ENCODE measurements around the gene LST1.
"Not testable (repeated sequence)": the region's sequence is repeated elsewhere in the genome, so short reads cannot be mapped to it uniquely, and the experiment has no call there.

LST1 gene

GRCh38 chr6:31551371-31551770 lies 34.7 kb upstream of the LST1 start:
- peak; percentile 51 for DNase-seq (ENCODE audit: low read depth)
- peak; percentile 46 for TF ChIP-seq CTCF (conservative IDR thresholded peaks at IDR 0.05; ENCODE audit: low read length)
- H3K4me3 ChIP-seq (ENCODE audit: low read length): not testable (repeated sequence)

GRCh38 chr6:31556307-31556706 lies 29.8 kb upstream of the LST1 start:
- H3K4me3 ChIP-seq (ENCODE audit: low read length): no peak overlapping the region
- TF ChIP-seq CTCF (conservative IDR thresholded peaks at IDR 0.05; ENCODE audit: low read length): no peak
- DNase-seq (ENCODE audit: low read depth): no peak

DNA sequence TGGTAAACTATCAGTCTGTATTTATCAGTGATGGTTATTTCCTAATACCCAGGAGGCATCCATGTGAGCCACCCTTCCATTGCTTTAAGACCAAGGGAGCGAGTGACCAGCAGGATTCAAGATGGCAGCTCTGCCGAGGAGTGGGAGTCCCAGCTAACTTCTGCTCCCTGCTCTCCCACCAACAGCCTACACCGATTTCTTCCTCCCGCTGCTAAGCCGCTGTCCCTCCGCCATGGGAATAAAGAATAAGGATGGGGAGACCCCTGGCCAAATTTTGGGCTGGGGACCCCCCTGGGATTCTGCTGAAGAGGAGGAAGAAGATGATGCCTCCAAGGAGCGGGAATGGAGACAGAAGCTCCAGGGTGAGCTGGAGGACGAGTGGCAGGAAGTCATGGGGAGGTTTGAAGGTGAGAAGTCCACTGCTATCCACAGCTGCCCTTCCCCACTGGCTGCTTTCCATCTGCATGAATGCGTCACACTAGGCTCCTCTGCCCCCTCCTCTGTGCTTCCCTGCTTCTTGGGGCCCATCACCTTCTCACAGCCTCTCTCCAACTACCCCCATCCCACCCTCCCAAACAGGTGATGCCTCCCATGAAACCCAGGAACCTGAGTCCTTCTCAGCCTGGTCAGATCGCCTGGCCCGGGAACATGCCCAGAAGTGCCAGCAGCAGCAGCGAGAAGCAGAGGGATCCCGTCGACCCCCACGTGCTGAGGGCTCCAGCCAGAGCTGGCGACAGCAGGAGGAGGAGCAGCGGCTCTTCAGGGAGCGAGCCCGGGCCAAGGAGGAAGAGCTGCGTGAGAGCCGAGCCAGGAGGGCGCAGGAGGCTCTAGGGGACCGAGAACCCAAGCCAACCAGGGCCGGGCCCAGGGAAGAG lies 28.4 kb upstream of the LST1 start:
- no peak for TF ChIP-seq CTCF (conservative IDR thresholded peaks at IDR 0.05; ENCODE audit: low read length)
- H3K4me3 ChIP-seq (ENCODE audit: low read length): no peak overlapping the region
- no peak for DNase-seq (ENCODE audit: low read depth)

DNA sequence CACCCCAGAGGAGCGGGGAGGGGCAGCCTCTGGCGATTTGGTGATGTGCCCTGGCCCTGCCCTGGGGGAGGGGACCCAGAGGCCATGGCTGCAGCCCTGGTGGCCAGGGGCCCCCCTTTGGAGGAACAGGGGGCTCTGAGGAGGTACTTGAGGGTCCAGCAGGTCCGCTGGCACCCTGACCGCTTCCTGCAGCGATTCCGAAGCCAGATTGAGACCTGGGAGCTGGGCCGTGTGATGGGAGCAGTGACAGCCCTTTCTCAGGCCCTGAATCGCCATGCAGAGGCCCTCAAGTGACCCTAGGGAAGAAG lies 27.8 kb upstream of the LST1 start:
- TF ChIP-seq CTCF (conservative IDR thresholded peaks at IDR 0.05; ENCODE audit: low read length): no peak
- no peak for DNase-seq (ENCODE audit: low read depth)
- no peak overlapping the region for H3K4me3 ChIP-seq (ENCODE audit: low read length)

DNA sequence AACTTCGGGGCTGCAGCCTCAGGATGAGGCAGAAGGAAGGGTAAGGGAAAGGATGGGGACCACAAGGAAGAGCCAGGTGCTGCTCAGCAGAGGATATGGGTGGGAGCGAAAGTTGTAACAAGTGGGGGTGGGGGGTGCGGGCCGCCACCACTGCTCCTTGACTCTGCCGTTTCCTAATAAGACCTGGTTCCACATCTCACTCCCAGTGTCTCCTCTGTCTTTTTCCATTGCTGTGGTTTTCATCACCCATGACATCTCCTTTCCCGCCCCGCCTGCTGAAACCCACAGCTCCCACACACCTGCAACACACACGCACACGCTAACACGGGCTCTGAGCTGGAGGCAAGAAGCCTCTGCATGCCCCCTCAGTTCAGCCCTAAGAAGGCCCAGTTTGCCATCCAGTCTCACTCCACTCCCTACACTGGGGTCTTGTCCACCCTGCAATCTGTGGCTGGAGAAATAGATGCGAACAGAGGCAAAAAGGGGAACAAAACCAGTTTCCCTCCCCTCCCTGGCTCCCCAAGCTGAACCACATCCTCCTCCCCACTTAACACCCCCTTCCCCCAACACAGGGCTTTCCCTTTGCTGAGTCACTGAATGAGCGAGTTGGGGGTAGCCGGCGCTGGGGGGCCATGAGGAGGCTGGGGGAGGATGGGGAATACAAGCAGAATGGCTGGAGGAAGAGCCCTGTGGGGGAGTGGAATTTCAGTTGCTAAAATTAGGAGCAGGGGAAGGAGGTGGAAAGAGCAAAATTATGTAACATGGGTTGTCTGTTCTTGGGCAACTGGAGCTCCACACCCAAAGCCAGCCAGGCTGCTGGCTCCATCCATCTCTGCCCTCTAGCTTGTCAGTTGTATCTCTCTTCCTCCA lies 27.2 kb upstream of the LST1 start:
- TF ChIP-seq CTCF (conservative IDR thresholded peaks at IDR 0.05; ENCODE audit: low read length): no peak
- H3K4me3 ChIP-seq (ENCODE audit: low read length): no peak overlapping the region
- peak; percentile 48 for DNase-seq (ENCODE audit: low read depth)

- DNase-seq (ENCODE audit: low read depth): no peak
- no peak for TF ChIP-seq CTCF (conservative IDR thresholded peaks at IDR 0.05; ENCODE audit: low read length)
- no peak overlapping the region for H3K4me3 ChIP-seq (ENCODE audit: low read length)
These were observed 26.5 kb upstream of the LST1 start for GRCh38 chr6:31559606-31559957.

Measured in AG10803 (cell line).